ENCODE data around the gene LONP2.

LONP2 gene

GRCh38 chr16:48271728-48272127, 27.6 kb downstream of the LONP2 start:
- in situ Hi-C loops (cut with HindIII; ENCODE audit: low sequenced_read_pairs): no loop called here
- no peak overlapping the region for H3K4me3 ChIP-seq (ENCODE audit: low read depth, low read length)
- DNase-seq (ENCODE audit: low read depth): no peak
- TF ChIP-seq CTCF (IDR thresholded peaks at IDR 0.05; ENCODE audit: low read depth, low read length, missing control alignments): no peak

GRCh38 chr16:48272837-48273421, 28.8 kb downstream of the LONP2 start:
- in situ Hi-C loops (cut with HindIII; ENCODE audit: low sequenced_read_pairs): no loop called here
- no peak overlapping the region for H3K4me3 ChIP-seq (ENCODE audit: low read depth, low read length)
- TF ChIP-seq CTCF (IDR thresholded peaks at IDR 0.05; ENCODE audit: low read depth, low read length, missing control alignments): no peak
- no peak for DNase-seq (ENCODE audit: low read depth)

GRCh38 chr16:48274476-48274875, 30.4 kb downstream of the LONP2 start:
- no peak overlapping the region for H3K4me3 ChIP-seq (ENCODE audit: low read depth, low read length)
- no peak for TF ChIP-seq CTCF (IDR thresholded peaks at IDR 0.05; ENCODE audit: low read depth, low read length, missing control alignments)
- in situ Hi-C loops (cut with HindIII; ENCODE audit: low sequenced_read_pairs): no loop called here
- DNase-seq (ENCODE audit: low read depth): no peak

GRCh38 chr16:48276102-48276501, 32.0 kb downstream of the LONP2 start:
- in situ Hi-C loops (cut with HindIII; ENCODE audit: low sequenced_read_pairs): no loop called here
- H3K4me3 ChIP-seq (ENCODE audit: low read depth, low read length): no peak overlapping the region
- DNase-seq (ENCODE audit: low read depth): no peak
- TF ChIP-seq CTCF (IDR thresholded peaks at IDR 0.05; ENCODE audit: low read depth, low read length, missing control alignments): no peak

GRCh38 chr16:48277158-48277557, 33.1 kb downstream of the LONP2 start:
- in situ Hi-C loops (cut with HindIII; ENCODE audit: low sequenced_read_pairs): no loop called here

GRCh38 chr16:48279199-48279598, 35.1 kb downstream of the LONP2 start:
- no peak for DNase-seq (ENCODE audit: low read depth)
- no peak overlapping the region for H3K4me3 ChIP-seq (ENCODE audit: low read depth, low read length)
- no peak for TF ChIP-seq CTCF (IDR thresholded peaks at IDR 0.05; ENCODE audit: low read depth, low read length, missing control alignments)
- in situ Hi-C loops (cut with HindIII; ENCODE audit: low sequenced_read_pairs): no loop called here

More at GRCh38 chr16:48277158-48277557, 33.1 kb downstream of the LONP2 start:
- no peak for DNase-seq (ENCODE audit: low read depth)
- TF ChIP-seq CTCF (IDR thresholded peaks at IDR 0.05; ENCODE audit: low read depth, low read length, missing control alignments): no peak
- H3K4me3 ChIP-seq (ENCODE audit: low read depth, low read length): no peak overlapping the region

Data from astrocyte of the cerebellum (primary cell).